HEK293 (cell line): ENCODE data around the gene ARMH3.
A peak's percentile ranks its signal among the peaks of the same experiment; 100 is the strongest.

Experiments
- CTCF ChIA-PET: fragments of 350-600 bp; formaldehyde crosslinking; extraction: SDS; loops from one replicate; lab custom pipeline; 2021; ENCODE audit warnings: antibody characterized with exemption; lab: Yijun Ruan, JAX
- POLR2A ChIA-PET: fragments of 300-600 bp; formaldehyde crosslinking; extraction: SDS; loops from one replicate; lab custom pipeline; 2020; ENCODE audit warnings: antibody characterized with exemption, inconsistent platforms; lab: Yijun Ruan, JAX
- H3K27ac ChIP-seq: fragments of 200-500 bp; sonication (Bioruptor generic); 2 replicates; pipeline ENCODE4 v1.5.1; 2014; ENCODE audit warnings: low read depth, low read length, control low read depth, inconsistent platforms; ENCODE audit errors: extremely low read depth
- H3K36me3 ChIP-seq, 2 experiments: fragments of 200-500 bp in 1 of 2; sonication (Bioruptor generic) in 1 of 2; 1 replicate in 1 of 2; 2 replicates in 1 of 2; pipeline ENCODE4 v1.5.1; 2014 to 2017; ENCODE audit warnings: inconsistent platforms in 2 of 2, low read length in 2 of 2; ENCODE audit not compliant: control insufficient read depth in 2 of 2, insufficient read depth in 1 of 2
- H3K4me1 ChIP-seq: fragments of 200-500 bp; sonication (Bioruptor generic); 2 replicates; pipeline ENCODE4 v1.5.1; 2014; ENCODE audit warnings: mild to moderate bottlenecking, low read length, inconsistent platforms; ENCODE audit not compliant: control insufficient read depth, insufficient read depth
- H3K4me3 ChIP-seq: 2 replicates; pipeline ENCODE4 v1.5.1; 2011; ENCODE audit warnings: low read depth, mild to moderate bottlenecking, control low read depth, low read length, moderate library complexity
- H3K9me3 ChIP-seq: fragments of 200-500 bp; sonication (Bioruptor generic); 2 replicates; pipeline ENCODE4 v1.5.1; 2014; ENCODE audit warnings: low read depth, low read length, inconsistent platforms; ENCODE audit not compliant: control insufficient read depth, insufficient read depth
- CTCF ChIP-seq: fragments of 450-650 bp; formaldehyde crosslinking; IDR thresholded peaks from 2 replicates; pipeline ENCODE4 v1.5.1; 2016; ENCODE audit warnings: missing biosample characterization, missing genetic modification characterization
- HIC1 ChIP-seq: fragments of 450-650 bp; formaldehyde crosslinking; IDR thresholded peaks from 2 replicates; pipeline ENCODE4 v1.5.1; 2016; ENCODE audit warnings: missing biosample characterization, missing genetic modification characterization
- MZF1 ChIP-seq: fragments of 450-650 bp; formaldehyde crosslinking; IDR thresholded peaks from 2 replicates; pipeline ENCODE4 v1.5.1; 2017; ENCODE audit warnings: missing biosample characterization, missing genetic modification characterization, borderline replicate concordance
- RBAK ChIP-seq: fragments of 450-650 bp; formaldehyde crosslinking; IDR thresholded peaks from 2 replicates; pipeline ENCODE4 v1.5.1; 2016; ENCODE audit warnings: missing biosample characterization, missing genetic modification characterization
- REPIN1 ChIP-seq: fragments of 450-650 bp; formaldehyde crosslinking; IDR thresholded peaks from 2 replicates; pipeline ENCODE4 v1.5.1; 2017; ENCODE audit warnings: missing biosample characterization, missing genetic modification characterization, low read depth
- SP2 ChIP-seq: fragments of 450-650 bp; formaldehyde crosslinking; IDR thresholded peaks from 2 replicates; pipeline ENCODE4 v1.5.1; 2016; ENCODE audit warnings: missing biosample characterization, missing genetic modification characterization
- SP7 ChIP-seq: fragments of 450-650 bp; formaldehyde crosslinking; IDR thresholded peaks from 2 replicates; pipeline ENCODE4 v1.5.1; 2016; ENCODE audit warnings: missing biosample characterization, missing genetic modification characterization
- TRIM28 ChIP-seq: IDR thresholded peaks from 2 replicates; pipeline ENCODE4 v1.6.1; 2011; ENCODE audit warnings: low read length, control low read depth, borderline replicate concordance
- ZBTB11 ChIP-seq: fragments of 450-650 bp; formaldehyde crosslinking; conservative IDR thresholded peaks from 2 replicates; pipeline ENCODE4 v1.5.1; 2016; ENCODE audit warnings: low read depth, missing biosample characterization, missing genetic modification characterization
- ZBTB21 ChIP-seq: fragments of 450-650 bp; formaldehyde crosslinking; IDR thresholded peaks from 2 replicates; pipeline ENCODE4 v1.5.1; 2017; ENCODE audit warnings: missing biosample characterization, missing genetic modification characterization
- ZFHX2 ChIP-seq: fragments of 450-650 bp; formaldehyde crosslinking; conservative IDR thresholded peaks from 2 replicates; pipeline ENCODE4 v1.5.1; 2016; ENCODE audit warnings: missing biosample characterization, missing genetic modification characterization
- ZFP3 ChIP-seq: fragments of 450-650 bp; formaldehyde crosslinking; IDR thresholded peaks from 2 replicates; pipeline ENCODE4 v1.5.1; 2016; ENCODE audit warnings: low read depth, missing biosample characterization, missing genetic modification characterization
- ZNF10 ChIP-seq: fragments of 450-650 bp; formaldehyde crosslinking; IDR thresholded peaks from 2 replicates; pipeline ENCODE4 v1.5.1; 2017; ENCODE audit warnings: missing biosample characterization, missing genetic modification characterization
- ZNF121 ChIP-seq: fragments of 450-650 bp; formaldehyde crosslinking; IDR thresholded peaks from 2 replicates; pipeline ENCODE4 v1.5.1; 2016; ENCODE audit warnings: missing biosample characterization, missing genetic modification characterization
- ZNF174 ChIP-seq: fragments of 450-650 bp; formaldehyde crosslinking; IDR thresholded peaks from 2 replicates; pipeline ENCODE4 v1.5.0; 2017; ENCODE audit warnings: missing biosample characterization, mild to moderate bottlenecking, missing genetic modification characterization
- ZNF37A ChIP-seq: fragments of 450-650 bp; IDR thresholded peaks from 2 replicates; pipeline ENCODE4 v1.5.1; 2018; ENCODE audit warnings: missing biosample characterization, missing genetic modification characterization
- ZNF404 ChIP-seq: fragments of 450-650 bp; formaldehyde crosslinking; IDR thresholded peaks from 2 replicates; pipeline ENCODE4 v1.5.1; 2017; ENCODE audit warnings: missing biosample characterization, missing genetic modification characterization
- ZNF529 ChIP-seq: fragments of 450-650 bp; formaldehyde crosslinking; IDR thresholded peaks from 2 replicates; pipeline ENCODE4 v1.5.1; 2017; ENCODE audit warnings: missing genetic modification characterization, missing biosample characterization; ENCODE audit not compliant: insufficient replicate concordance
- ZNF544 ChIP-seq: fragments of 450-650 bp; formaldehyde crosslinking; IDR thresholded peaks from 2 replicates; pipeline ENCODE4 v1.5.0; 2017; ENCODE audit warnings: missing biosample characterization, missing genetic modification characterization
- ZNF555 ChIP-seq: fragments of 450-650 bp; formaldehyde crosslinking; conservative IDR thresholded peaks from 2 replicates; pipeline ENCODE4 v1.5.1; 2017; ENCODE audit warnings: missing biosample characterization, mild to moderate bottlenecking, missing genetic modification characterization, inconsistent platforms
- ZNF639 ChIP-seq: fragments of 450-650 bp; formaldehyde crosslinking; IDR thresholded peaks from 2 replicates; pipeline ENCODE4 v1.5.1; 2016; ENCODE audit warnings: missing biosample characterization, missing genetic modification characterization
- ZNF658 ChIP-seq: fragments of 450-650 bp; formaldehyde crosslinking; IDR thresholded peaks from 2 replicates; pipeline ENCODE4; 2016; ENCODE audit warnings: missing biosample characterization, missing genetic modification characterization
- ZNF664 ChIP-seq: fragments of 450-650 bp; formaldehyde crosslinking; IDR thresholded peaks from 2 replicates; pipeline ENCODE4 v1.5.1; 2016; ENCODE audit warnings: missing biosample characterization, missing genetic modification characterization
- TF ChIP-seq, protein P1 (sequence below): fragments of 450-650 bp; formaldehyde crosslinking; IDR thresholded peaks from 2 replicates; pipeline ENCODE4 v1.5.1; 2016; ENCODE audit warnings: missing biosample characterization, missing genetic modification characterization

ARMH3 gene

GRCh38 chr10:101835362-101835761 is 220.6 kb downstream of the ARMH3 start:
- ChIA-PET POLR2A (interaction anchor here (0.5 kb wide), 1 partner anchor 55 kb away, joined by 3 read pairs; no protein-coding TSS in a partner anchor), CTCF (interaction anchor here (0.6 to 8.4 kb wide), 27 partner anchors 12 to 288 kb away, joined by 3 to 178 read pairs (median 3); partner anchors contain the start of genes NPM3 and OGA)
- TF ChIP-seq TRIM28 (no peak), ZFP3 (tag by site-specific recombination) (no peak), ZNF544 (no peak), REPIN1 (no peak), ZNF664 (no peak), ZBTB21 (tag by site-specific recombination) (no peak), ZFHX2 (no peak), HIC1 (no peak), ZNF10 (tag by site-specific recombination) (no peak), ZNF174 (tag by site-specific recombination) (no peak), ZNF658 (no peak), CTCF (no peak)
- H3K36me3 ChIP-seq = no peaks in the 10 kb centered on the region
- H3K27ac ChIP-seq = no peak overlapping the region
- no peak overlapping the region for H3K4me3 ChIP-seq
- H3K4me1 ChIP-seq = peaks cover 9% of the 10 kb centered on the region
- no peaks in the 10 kb centered on the region for H3K9me3 ChIP-seq

GRCh38 chr10:101834341-101834740 is 221.6 kb downstream of the ARMH3 start:
- ChIA-PET POLR2A (no interaction called here), CTCF (interaction anchor here (2.3 to 8.4 kb wide), 2 partner anchors 15 to 174 kb away, joined by 17 to 178 read pairs; partner anchors contain the start of gene OGA)
- Histone ChIP-seq H3K4me1 (peaks cover 7% of the 10 kb centered on the region), H3K27ac (no peak overlapping the region), H3K9me3 (no peaks in the 10 kb centered on the region), H3K4me3 (no peak overlapping the region), H3K36me3 (no peaks in the 10 kb centered on the region)
- TF ChIP-seq SP2 (tag by site-specific recombination) (no peak; the same call in 1 of the 2 replicates), ZNF529 (tag by site-specific recombination) (no peak), ZNF121 (no peak), ZNF544 (no peak), SP7 (tag by site-specific recombination) (0 out of 2 replicates have a peak, but pooled peaks have one; percentile 22), MZF1 (tag by site-specific recombination) (no peak), RBAK (tag by site-specific recombination) (no peak), ZNF37A (tag by site-specific recombination) (no peak), ZBTB11 (tag by site-specific recombination) (no peak), ZNF639 (tag by site-specific recombination) (no peak), ZNF555 (tag by site-specific recombination) (no peak), CTCF (no peak), ZNF404 (tag by site-specific recombination) (no peak)
- TF ChIP-seq, protein P1, sequence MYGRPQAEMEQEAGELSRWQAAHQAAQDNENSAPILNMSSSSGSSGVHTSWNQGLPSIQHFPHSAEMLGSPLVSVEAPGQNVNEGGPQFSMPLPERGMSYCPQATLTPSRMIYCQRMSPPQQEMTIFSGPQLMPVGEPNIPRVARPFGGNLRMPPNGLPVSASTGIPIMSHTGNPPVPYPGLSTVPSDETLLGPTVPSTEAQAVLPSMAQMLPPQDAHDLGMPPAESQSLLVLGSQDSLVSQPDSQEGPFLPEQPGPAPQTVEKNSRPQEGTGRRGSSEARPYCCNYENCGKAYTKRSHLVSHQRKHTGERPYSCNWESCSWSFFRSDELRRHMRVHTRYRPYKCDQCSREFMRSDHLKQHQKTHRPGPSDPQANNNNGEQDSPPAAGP (tag by site-specific recombination) = peak; percentile 47
